ENCODE measurements around the gene LRRC8A.

- TF ChIP-seq POLR2A (IDR thresholded peaks at IDR 0.05; ENCODE audit: borderline replicate concordance, extremely low read depth, insufficient read depth, insufficient read length) (no peak), REST (IDR thresholded peaks at IDR 0.05; ENCODE audit: low read depth) (no peak), ATF3 (IDR thresholded peaks at IDR 0.05) (no peak), RAD21 (IDR thresholded peaks at IDR 0.05; ENCODE audit: low read depth) (no peak), CTCF (IDR thresholded peaks at IDR 0.05 in 2 of 3, conservative IDR thresholded peaks at IDR 0.05 in 1 of 3; ENCODE audit: borderline replicate concordance in 1 of 3, insufficient read depth in 1 of 3, low read depth in 2 of 3, low read length in 2 of 3) (no peak)
These were observed 62.1 kb downstream of the LRRC8A start for GRCh38 chr9:128943832-128944620.
